HG03342 (cell line): ENCODE data around the gene CPA5.
"Not testable (repeated sequence)": the region's sequence is repeated elsewhere in the genome, so short reads cannot be mapped to it uniquely, and the experiment has no call there.

Source experiments
- ATAC-seq: cut with Tn5 transposase; IDR thresholded peaks from one replicate; pipeline ENCODE4 v1.9.1; 2021; ENCODE audit warnings: mild to moderate bottlenecking, moderate library complexity; ENCODE audit not compliant: unreplicated experiment

CPA5 gene, protein sequence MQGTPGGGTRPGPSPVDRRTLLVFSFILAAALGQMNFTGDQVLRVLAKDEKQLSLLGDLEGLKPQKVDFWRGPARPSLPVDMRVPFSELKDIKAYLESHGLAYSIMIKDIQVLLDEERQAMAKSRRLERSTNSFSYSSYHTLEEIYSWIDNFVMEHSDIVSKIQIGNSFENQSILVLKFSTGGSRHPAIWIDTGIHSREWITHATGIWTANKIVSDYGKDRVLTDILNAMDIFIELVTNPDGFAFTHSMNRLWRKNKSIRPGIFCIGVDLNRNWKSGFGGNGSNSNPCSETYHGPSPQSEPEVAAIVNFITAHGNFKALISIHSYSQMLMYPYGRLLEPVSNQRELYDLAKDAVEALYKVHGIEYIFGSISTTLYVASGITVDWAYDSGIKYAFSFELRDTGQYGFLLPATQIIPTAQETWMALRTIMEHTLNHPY

DNA sequence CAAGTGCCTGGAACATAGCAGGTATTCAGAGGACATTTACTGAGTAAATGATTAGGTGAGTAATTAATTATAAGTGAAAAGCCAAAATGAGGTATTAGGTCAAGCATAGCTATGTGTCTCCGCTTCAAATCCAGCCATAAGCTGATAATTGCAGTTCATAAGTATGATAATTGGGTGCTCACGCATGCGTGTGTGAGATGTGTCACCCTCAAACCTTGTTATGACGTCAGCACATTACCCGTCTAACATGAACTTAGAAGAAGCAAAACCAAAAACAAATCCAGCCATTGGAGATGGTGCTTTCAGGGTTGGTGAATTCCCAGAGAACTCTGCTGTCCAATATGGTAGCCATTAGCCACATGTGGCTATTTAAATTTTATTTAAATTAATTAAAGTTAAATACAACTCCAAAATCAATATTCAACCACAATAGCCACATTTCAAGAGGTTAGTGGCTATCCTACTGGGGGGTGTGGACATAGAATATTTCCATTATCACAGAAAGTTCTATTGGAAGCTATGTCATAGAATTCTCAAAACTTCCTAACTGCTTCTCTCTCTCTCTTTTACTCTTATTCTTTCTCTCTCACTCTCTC lies at the start of gene CPA5:
Gene CPA5 (plus strand): TSS at position 546 of the 596 bp plus-strand sequence. CDS start 1,670 bp downstream, outside the sequence.
- no peak for ATAC-seq

DNA sequence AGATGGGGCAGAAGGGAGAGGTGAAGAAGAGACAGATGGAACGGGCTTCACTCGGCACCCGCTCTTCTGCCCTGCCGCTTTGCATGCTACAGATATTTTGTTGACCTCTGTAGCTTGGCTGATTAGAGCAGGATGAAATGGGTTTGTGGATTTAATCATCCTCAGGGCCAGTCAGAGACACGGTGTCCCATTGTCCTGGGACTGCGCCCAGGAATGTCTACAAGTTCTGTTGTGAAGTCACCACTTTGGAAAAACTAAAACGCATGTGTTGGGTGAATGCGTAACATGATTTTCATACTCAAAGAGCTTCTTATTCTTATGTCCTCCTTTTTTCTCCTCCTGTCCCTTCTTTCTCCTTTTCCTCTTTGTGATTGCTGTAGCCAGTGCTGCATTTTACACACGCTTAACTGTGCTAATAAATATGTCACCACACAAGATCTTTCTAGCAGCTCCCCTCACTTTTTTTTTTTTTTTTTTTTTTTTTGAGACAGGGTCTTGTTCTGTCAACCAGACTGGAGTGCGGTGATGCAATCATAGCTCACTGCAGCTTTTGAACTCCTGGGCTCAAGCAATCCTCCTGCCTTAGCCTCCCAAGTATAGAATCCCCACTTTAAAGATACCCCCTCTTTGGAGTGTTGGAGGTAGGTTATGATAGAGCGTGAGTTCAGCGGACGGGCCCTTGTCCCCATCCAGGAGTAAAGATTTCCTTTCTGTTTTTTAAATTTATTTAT lies 48.2 kb upstream of the CPA5 start:
- ATAC-seq = no peak

DNA sequence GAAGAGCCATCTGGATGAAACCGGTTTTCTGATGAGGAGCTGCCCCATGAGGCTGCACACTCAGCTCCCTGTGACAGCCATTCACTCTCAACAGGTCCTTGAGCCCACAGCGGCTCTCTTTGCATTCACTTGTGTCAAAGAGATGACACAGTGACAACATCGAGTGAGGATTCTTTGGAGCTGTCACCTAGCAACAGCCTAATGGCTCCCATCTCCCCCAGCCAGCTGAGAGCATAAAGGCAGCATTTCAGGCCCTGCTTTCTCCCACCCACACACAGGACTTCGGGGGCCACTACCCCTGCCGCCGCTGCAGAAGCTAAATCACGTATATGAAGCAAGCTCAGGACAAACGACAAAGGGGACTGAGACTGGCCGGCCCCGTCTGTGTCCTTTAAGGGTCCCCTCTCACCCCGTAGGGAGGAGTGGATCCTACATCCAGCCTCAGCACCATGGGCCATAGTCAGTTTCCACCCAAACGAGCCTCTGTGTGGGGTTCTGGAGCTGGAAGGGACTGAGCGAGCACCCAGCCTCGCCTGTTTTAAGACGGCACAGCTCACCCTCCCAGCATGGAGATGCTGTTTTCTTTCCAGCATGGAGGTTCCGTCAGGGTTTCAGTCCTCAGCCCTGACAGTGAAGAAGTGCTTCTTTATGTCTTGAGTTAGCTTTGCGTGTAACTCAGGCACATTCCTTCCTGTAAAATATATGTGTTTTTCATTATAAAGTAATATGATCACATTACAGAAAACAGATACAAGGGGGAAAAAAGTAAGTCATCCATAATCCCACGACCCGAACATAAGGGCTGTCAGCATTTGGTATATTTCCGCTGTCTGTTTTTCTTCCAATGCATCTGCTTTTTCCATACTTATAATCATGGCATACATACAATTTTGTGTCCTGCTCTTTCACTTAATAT lies 46.7 kb upstream of the CPA5 start:
- ATAC-seq = no peak

DNA sequence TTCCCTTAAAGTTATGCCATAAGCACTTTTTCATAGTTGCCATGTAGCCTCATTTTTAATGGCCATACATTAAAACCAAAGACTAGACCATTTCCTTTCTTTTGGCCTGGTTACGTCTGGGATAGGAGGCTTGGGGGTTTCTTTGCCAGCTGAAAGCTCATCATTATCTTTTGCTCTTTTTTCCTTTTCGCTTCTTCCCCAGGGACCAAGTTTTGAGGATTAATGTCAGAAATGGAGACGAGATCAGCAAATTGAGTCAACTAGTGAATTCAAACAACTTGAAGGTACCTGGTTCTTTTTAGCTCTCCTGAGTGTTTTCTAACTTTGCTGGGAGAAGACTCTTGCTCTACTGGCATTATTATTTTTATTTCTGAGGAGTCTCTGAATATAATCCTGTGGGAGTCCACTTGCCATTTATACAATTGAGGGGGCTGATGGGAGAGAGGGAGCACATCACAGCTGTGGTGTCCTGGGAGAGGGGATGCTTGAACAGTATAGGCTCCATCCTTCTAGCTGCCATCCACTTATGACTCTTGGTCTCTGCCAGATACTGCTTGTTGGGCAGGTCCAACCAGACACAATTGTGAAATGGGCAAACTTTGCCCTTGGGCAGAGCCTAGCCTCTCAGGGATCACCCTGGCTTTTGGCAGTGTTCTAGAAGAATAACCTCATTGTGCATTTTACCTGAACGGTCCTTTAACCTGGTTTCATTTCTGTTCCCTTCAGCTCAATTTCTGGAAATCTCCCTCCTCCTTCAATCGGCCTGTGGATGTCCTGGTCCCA lies 45.9 kb upstream of the CPA5 start:
- no peak for ATAC-seq

DNA sequence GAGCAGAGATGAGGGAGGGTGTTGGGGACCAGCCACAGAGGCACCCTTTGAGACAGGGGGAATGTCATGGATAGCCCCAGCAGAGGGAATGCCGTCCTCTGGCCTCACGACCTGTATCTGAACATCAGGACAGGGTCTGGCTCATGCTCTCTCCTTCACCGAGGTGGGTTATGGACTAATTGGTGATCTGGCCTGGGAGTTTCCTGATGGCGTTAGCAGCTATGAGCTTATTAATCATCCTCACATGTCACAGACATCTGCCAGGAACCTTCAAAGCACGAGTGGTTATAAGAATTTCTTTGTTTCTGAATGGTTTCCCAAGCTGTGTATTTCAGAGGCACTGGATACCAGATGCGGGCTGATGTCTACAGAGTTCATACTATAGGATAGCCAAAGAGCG lies 44.8 kb upstream of the CPA5 start:
- ATAC-seq = no peak

DNA sequence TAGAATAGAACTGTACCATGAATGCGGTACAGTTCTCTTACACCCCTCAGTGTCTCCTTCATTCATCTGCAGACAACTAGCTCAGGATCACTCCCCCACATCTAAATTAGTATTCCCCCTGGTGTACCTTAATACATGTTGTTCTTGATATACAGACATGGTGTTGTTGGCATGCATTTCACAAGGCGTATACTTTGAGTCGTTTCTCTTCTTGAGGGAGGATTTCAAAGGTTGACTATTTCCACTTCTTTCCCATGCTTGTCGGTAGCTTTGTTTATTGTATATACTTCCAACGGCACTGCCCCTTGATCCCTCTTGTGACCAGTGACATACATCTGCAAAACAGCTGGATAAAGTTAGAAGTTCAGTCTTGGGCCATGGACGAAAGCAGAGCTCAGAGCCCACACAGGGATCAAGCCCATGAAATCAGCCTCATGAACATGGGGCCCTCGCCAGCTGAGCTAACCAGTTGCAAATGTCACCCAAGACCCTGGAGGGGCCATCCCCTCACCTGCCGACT lies 43.1 kb upstream of the CPA5 start:
- no peak for ATAC-seq

DNA sequence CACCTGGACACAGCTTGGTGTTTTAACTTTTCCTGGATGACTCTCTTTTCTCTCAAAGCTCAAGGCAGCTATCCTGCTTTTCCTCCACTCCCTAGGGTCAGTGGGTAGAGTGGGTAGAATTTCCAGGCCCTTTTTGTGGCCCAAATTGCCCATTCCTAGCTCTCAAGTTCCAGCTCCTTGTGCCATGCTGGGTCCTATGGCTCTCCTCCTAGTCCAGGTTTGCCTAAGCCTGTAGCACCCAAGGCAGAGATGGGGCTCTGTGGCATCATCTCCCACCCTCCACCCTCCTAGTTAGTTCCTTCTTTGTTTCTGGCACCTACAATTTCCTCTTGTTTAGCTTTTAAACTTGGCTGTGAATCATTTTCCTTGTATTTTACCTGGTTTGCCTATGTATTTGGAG lies 42.0 kb upstream of the CPA5 start:
- no peak for ATAC-seq

DNA sequence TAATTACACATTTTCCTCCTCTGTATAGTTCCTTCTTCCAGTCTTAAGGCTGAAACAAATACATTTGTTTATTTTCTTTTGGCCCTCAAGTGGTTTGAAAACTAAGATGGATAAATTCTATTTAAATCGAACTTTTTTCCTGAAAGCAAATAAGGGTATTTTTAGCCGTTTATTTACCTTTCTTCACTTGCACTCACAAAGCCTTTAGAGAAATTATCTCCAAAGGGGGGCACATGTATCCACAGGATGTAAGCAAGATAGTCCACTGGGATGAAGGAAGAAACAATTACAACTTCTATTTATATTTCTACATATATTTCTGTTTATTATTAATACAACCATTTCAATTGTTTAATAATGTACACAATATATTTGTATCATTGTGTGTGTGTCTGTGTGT lies 41.5 kb upstream of the CPA5 start:
- no peak for ATAC-seq

DNA sequence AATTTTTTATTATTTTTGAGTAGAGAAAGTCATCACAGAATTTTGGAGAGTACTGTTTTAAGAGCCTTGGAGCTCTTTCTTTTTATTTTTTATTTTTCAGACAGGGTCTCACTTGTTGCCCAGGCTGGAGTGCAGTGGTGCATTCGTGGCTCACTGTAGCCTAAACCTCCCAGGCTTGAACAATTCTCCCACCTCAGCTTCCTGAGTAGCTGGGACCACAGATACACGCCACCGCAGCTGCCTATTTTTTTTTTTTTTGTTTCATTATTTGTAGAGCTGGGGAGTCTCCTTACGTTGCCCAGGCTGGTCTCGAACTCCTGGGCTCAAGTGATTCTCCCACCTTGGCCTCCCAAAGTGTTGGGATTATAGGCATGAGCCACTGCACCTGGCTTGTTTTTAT lies 41.1 kb upstream of the CPA5 start:
- no peak for ATAC-seq

DNA sequence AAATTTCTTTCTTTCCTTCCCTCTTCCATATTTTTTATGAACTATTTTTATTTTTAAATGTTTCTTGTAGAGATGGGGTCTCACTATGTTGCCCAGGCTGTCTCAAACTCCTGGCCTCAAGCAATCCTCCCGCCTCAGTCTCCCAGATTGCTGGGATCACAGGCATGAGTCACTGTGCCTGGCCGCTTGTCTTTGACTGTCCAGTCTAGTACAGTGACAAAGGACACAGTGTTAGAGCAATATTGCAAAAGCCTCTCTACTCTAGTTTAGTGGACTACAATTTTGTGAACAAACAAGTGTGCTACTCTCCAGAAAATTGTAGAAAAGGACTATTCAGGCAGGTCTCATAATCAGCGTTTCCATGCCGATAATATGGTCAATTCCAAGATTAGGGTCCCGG lies 40.6 kb upstream of the CPA5 start:
- no peak for ATAC-seq

DNA sequence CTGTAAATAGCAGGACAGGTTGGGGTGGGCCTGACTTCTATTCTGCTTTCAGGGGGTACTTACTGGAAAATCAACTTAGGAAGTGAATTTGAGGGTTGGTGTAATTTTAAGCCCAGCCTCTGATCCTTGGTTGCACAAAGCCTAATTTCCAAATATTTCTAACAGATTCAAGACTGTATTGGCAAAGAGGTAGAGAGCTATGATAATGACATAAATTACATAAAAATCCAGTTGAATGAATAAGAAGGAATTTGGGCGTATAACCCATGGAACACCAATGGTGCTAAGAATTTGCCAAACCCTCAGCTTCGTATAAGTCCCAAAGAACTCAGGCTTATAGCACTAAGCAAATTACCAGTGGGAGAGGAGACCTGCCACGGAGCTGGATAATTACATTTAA lies 39.7 kb upstream of the CPA5 start:
- ATAC-seq = no peak

DNA sequence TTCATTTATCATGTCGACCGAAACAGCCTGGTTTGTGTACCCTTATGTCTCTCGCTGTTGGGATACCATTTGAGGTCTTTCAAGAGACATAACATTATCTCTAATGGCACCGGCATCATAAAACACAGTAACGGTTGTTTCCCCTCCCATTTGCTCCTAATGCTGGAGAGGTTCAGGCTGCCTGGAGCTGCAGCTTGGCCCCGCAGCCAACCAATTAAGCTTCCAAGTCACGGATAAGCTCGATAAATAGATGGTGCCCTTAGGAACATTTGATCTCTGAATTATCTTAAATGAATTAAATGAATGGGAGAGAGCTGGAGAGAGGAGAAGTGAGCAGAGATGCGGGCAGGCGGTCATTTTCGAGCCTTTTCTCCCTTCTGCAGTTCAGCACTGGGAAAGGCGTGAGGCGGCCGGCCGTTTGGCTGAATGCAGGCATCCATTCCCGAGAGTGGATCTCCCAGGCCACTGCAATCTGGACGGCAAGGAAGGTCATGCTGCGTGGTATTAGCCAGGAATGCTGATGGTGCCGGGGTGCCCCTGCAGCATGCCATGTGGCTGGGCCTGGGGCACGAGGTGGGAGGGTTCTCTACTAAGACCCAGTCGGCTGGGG lies 39.1 kb upstream of the CPA5 start:
- no peak for ATAC-seq

DNA sequence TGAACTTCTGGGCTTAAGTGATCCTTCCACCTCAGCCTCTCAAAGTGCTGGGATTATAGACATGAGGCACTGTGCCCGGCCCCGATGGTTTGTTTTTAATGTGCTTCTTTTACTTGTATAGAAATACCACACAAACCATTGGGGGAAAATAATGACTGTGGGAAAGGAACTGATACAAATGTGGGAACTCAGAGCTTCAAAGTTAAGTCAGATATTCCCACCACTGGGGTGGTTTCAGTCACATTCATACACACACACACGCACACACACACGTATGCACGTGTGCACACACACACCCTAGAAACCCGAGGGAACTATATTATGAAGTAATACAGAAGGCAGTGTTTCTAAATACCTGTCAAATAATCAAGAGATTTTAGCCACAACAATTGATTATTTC lies 34.6 kb upstream of the CPA5 start:
- no peak for ATAC-seq

DNA sequence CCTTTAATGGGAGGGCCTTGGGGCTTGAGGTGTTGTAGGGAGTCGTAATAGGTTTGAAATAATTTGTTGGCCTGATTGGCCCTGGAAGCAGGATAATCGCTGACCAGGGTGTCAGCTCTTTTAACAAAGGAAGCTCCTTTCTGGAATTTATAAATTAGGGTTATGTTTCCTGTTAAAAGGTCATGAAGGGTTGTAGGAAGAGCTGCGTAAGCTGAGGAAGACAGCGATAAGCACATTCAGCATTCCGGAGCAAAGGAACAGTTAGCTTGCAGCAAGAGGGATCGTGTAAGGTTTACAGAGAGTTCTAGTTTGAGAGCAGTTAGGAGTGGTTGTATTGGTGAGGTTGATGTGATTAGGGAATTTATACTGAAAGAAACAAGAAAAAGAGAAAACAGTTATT lies 30.3 kb upstream of the CPA5 start:
- no peak for ATAC-seq

DNA sequence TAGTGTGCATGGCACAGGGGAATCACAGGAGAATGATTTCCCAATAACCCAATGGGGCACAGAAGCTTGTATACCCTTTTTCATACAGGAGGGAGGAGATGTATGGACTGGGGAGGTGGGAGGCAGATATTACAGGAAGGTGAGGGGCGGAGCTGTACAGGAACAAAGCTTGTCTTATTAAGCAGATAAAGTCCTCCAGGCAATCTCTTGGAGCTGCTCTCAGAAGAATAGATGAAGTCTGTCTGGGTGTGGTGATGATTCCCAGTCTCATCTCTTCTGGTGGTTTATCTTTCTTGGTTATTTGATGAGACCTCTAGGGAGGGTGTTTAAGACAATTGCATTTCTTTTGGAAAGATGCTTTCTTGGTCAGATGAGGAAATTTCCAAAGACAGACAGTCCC lies 25.1 kb upstream of the CPA5 start:
- no peak for ATAC-seq

DNA sequence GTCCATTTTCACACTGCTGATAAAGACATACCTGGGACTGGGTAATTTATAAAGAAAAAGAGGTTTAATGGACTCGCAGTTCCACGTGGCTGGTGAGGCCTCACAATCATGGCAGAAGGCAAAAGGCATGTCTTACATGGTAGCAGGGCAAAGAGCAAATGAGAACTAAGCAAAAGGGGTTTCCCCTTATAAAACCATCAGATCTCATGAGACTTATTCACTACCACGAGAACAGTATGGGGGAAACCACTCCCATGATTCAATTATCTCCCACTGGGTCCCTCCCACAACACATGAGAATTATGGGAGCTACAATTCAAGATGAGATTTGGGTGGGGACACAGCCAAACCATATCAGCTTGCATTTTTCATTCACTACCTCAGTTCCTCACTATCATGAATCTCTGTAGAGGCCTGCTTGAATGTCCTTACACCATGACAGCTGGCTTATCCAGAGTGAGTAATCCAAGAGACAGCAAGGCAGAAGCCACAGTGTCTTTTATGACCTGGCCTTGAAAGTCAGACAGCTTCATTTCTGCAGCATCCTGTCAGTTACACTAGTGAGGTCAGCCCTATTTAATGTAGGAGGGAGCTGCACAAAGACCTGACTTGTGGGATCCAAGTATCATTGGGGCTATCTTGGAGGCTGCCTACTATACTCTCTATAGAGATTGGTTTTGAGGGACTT lies 22.9 kb upstream of the CPA5 start:
- not testable (repeated sequence) for ATAC-seq

DNA sequence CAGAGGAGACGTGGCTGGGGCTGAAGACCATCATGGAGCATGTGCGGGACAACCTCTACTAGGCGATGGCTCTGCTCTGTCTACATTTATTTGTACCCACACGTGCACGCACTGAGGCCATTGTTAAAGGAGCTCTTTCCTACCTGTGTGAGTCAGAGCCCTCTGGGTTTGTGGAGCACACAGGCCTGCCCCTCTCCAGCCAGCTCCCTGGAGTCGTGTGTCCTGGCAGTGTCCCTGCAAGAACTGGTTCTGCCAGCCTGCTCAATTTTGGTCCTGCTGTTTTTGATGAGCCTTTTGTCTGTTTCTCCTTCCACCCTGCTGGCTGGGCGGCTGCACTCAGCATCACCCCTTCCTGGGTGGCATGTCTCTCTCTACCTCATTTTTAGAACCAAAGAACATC lies 22.0 kb upstream of the CPA5 start:
- no peak for ATAC-seq

DNA sequence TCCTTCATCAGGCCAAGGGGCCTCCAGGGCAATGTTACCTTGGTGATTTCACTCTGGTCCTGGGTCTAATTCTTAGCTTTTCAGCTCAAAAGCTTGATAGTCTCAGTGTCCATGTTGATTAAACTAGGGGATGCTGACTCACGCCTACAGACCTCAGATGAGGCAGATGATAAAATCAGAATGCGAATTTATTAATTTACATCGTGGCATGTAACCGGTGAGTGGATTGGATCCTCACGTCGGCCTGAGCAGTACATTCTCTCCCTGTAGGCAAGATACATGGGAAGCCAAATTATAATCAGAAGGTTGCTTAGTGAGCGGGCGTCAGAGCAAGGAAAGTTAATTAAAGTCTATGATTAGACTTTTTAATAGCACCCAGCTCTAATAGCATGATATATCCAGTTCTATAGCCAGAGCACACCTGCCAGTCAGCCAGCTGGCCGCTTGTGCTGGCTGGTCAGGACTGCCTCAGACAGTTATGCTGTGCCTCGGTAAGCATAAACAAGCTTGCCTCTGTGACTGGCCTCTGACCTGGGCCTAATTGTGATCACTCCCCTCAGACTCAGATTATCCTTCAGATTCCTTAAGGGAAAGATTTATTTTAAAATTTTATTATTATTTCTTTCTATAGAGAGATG lies 20.2 kb upstream of the CPA5 start:
- no peak for ATAC-seq
